PC-9 (cell line): Measurements from ENCODE around the gene PAAF1. TPM values are rescaled to one million over a fixed set of nuclear protein-coding genes. Genes with fewer than 3 reads are reported as not detected.

ENCODE experiments used
- BruUV-seq: library from RNA; stranded (reverse); fragments of 400-500 nt; replicated peaks from 2 replicates; lab custom pipeline; 2021; lab: Mats Ljungman, UMichigan
- CTCF ChIA-PET: fragments of 300-600 bp; sonication (Branson Sonifier 250); formaldehyde crosslinking; loops from one replicate; lab custom pipeline; 2022; ENCODE audit warnings: antibody characterized with exemption; lab: Charles Lee
- POLR2A ChIA-PET: fragments of 300-600 bp; sonication (Branson Sonifier 250); formaldehyde crosslinking; loops from one replicate; lab custom pipeline; 2022; ENCODE audit warnings: antibody characterized with exemption; ENCODE audit not compliant: unreplicated experiment; lab: Charles Lee
- DNase-seq, 2 experiments: peaks; one replicate each; pipeline versions ENCODE4 v3.0.0 to v3.0.0-alpha.2; 2015 to 2022; ENCODE audit warnings: mixed read lengths in 1 of 2
- H2AFZ ChIP-seq: fragments of 200-600 bp; sonication (generic); 2 replicates; pipeline ENCODE4 v1.8.1; 2017; ENCODE audit warnings: antibody characterized with exemption
- H3F3A ChIP-seq: fragments of 200-600 bp; sonication (generic); 2 replicates; pipeline ENCODE4 v1.8.1; 2017; ENCODE audit warnings: antibody characterized with exemption, mild to moderate bottlenecking, low read depth; ENCODE audit not compliant: insufficient read depth
- H3K27ac ChIP-seq: fragments of 200-600 bp; sonication (generic); 2 replicates; pipeline ENCODE4 v1.6.1; 2016; ENCODE audit warnings: mixed run types
- H3K27me3 ChIP-seq: fragments of 200-600 bp; sonication (generic); 2 replicates; pipeline ENCODE4 v1.6.1; 2016; ENCODE audit warnings: low read depth, mixed run types; ENCODE audit not compliant: insufficient read depth
- H3K36me3 ChIP-seq: fragments of 200-600 bp; sonication (generic); 2 replicates; pipeline ENCODE4 v1.6.1; 2016; ENCODE audit warnings: low read depth, mixed run types
- H3K4me1 ChIP-seq: fragments of 200-600 bp; sonication (generic); replicated peaks from 2 replicates; pipeline ENCODE4 v1.6.1; 2016; ENCODE audit warnings: mixed run types; ENCODE audit not compliant: insufficient read depth
- H3K4me2 ChIP-seq: fragments of 200-600 bp; sonication (generic); 2 replicates; pipeline ENCODE4 v1.6.1; 2017; ENCODE audit warnings: mixed run types
- H3K4me3 ChIP-seq: fragments of 200-600 bp; sonication (generic); 2 replicates; pipeline ENCODE4 v1.6.1; 2016; ENCODE audit warnings: mixed run types
- H3K79me2 ChIP-seq: fragments of 200-600 bp; sonication (generic); 2 replicates; pipeline ENCODE4 v1.6.1; 2017; ENCODE audit warnings: low read depth, mixed run types
- H3K9me2 ChIP-seq: fragments of 200-600 bp; sonication (generic); 2 replicates; pipeline ENCODE4 v1.8.1; 2017; ENCODE audit warnings: mild to moderate bottlenecking; ENCODE audit not compliant: insufficient read depth
- H3K9me3 ChIP-seq: fragments of 200-600 bp; sonication (generic); 2 replicates; pipeline ENCODE4 v1.8.1; 2016; ENCODE audit warnings: low read depth; ENCODE audit not compliant: insufficient read depth
- H4K20me1 ChIP-seq: fragments of 200-600 bp; sonication (generic); 2 replicates; pipeline ENCODE4 v1.8.1; 2017; ENCODE audit not compliant: insufficient read depth
- EZH2 ChIP-seq: fragments of 200-600 bp; sonication (generic); IDR thresholded peaks from 2 replicates; pipeline ENCODE4 v1.8.0; 2017; ENCODE audit warnings: antibody characterized with exemption, low read depth
- intact Hi-C: fragments of 100-400 bp; cut with micrococcal nuclease; formaldehyde crosslinking; loops from one replicate; pipeline ENCODE4 v1.10.0; 2022; ENCODE audit not compliant: unreplicated experiment
- total RNA-seq: library from RNA; stranded (reverse); gene quantifications from 2 replicates; pipeline ENCODE4 v1.2.3, GENCODE V29; 2021
- TF ChIP-seq, protein P1 (sequence below): fragments of 200-600 bp; sonication (generic); conservative IDR thresholded peaks from 2 replicates; pipeline ENCODE4 v1.6.1; 2017; ENCODE audit warnings: mixed run types, antibody characterized with exemption, mild to moderate bottlenecking, moderate library complexity

PAAF1 gene
- total RNA-seq, 1 experiment from 2014 or later, result 30.0 TPM

GRCh38 chr11:73974604-73975478 lies 98.0 kb downstream of the PAAF1 start:
- Histone ChIP-seq H4K20me1 (no peaks in the 10 kb centered on the region), H3K36me3 (peaks cover 6% of the 10 kb centered on the region; the same call in 1 of the 2 replicates), H2AFZ (no peak overlapping the region), H3K27ac (no peak overlapping the region), H3K27me3 (no peaks in the 10 kb centered on the region), H3K79me2 (no peaks in the 10 kb centered on the region), H3F3A (peaks cover 17% of the 10 kb centered on the region; the same call in 1 of the 2 replicates), H3K9me2 (no peaks in the 10 kb centered on the region), H3K4me3 (no peak overlapping the region), H3K4me1 (peaks cover 22% of the 10 kb centered on the region), H3K4me2 (no peak overlapping the region), H3K9me3 (no peaks in the 10 kb centered on the region)
- intact Hi-C loops, result no loop called here
- no peak for DNase-seq
- ChIA-PET CTCF (no interaction called here), POLR2A (interaction anchor here (0.6 to 0.7 kb wide), 2 partner anchors 73 to 105 kb away, joined by 3 read pairs; no protein-coding TSS in a partner anchor)
- TF ChIP-seq, protein P1, sequence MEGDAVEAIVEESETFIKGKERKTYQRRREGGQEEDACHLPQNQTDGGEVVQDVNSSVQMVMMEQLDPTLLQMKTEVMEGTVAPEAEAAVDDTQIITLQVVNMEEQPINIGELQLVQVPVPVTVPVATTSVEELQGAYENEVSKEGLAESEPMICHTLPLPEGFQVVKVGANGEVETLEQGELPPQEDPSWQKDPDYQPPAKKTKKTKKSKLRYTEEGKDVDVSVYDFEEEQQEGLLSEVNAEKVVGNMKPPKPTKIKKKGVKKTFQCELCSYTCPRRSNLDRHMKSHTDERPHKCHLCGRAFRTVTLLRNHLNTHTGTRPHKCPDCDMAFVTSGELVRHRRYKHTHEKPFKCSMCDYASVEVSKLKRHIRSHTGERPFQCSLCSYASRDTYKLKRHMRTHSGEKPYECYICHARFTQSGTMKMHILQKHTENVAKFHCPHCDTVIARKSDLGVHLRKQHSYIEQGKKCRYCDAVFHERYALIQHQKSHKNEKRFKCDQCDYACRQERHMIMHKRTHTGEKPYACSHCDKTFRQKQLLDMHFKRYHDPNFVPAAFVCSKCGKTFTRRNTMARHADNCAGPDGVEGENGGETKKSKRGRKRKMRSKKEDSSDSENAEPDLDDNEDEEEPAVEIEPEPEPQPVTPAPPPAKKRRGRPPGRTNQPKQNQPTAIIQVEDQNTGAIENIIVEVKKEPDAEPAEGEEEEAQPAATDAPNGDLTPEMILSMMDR, result no peak
- no peak for TF ChIP-seq EZH2
- BruUV-seq, result no TSS peak

DNA sequence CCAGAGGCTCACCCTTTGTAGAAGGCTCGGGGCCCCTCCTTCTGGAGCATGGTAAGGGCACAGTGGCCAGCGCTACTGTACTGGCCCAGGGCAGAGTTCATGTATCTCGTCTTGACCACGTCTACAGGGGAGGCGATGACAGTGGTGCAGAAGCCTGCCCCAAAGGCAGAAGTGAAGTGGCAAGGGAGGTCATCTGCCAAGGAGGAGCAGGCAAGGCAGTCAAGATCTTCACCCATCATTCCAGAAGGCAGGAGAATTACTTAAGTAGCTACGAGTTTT lies 98.6 kb downstream of the PAAF1 start:
- H2AFZ ChIP-seq, result no peak overlapping the region
- CTCF ChIA-PET, result no interaction called here
- no TSS peak for BruUV-seq
- peaks cover 28% of the 10 kb centered on the region for H3K4me1 ChIP-seq
- intact Hi-C loops, result no loop called here
- no peak overlapping the region for H3K27ac ChIP-seq
- H3K27me3 ChIP-seq, result no peaks in the 10 kb centered on the region
- H3K36me3 ChIP-seq, result peaks cover 6% of the 10 kb centered on the region; the same call in 1 of the 2 replicates
- no peak overlapping the region for H3K4me2 ChIP-seq
- H3K9me2 ChIP-seq, result no peaks in the 10 kb centered on the region
- peaks cover 17% of the 10 kb centered on the region; the same call in 1 of the 2 replicates for H3F3A ChIP-seq
- 0 out of 2 replicates have a peak, but pooled peaks cover under 1% of the 10 kb centered on the region for H3K79me2 ChIP-seq
- no peaks in the 10 kb centered on the region for H3K9me3 ChIP-seq
- POLR2A ChIA-PET, result no interaction called here
- DNase-seq, result no peak
- TF ChIP-seq, protein P1, result no peak
- TF ChIP-seq EZH2, result no peak
- no peak overlapping the region for H3K4me3 ChIP-seq
- H4K20me1 ChIP-seq, result no peaks in the 10 kb centered on the region

- peaks cover 6% of the 10 kb centered on the region; the same call in 1 of the 2 replicates for H3K36me3 ChIP-seq
Observed at GRCh38 chr11:73976451-73977151, 99.8 kb downstream of the PAAF1 start.

More at GRCh38 chr11:73976451-73977151, 99.8 kb downstream of the PAAF1 start:
- DNase-seq, result no peak
- Histone ChIP-seq H3K4me2 (no peak overlapping the region), H3F3A (peaks cover 17% of the 10 kb centered on the region; the same call in 1 of the 2 replicates), H3K79me2 (peaks cover 8% of the 10 kb centered on the region; the same call in 1 of the 2 replicates), H2AFZ (no peak overlapping the region), H3K9me3 (no peaks in the 10 kb centered on the region), H3K4me1 (peaks cover 39% of the 10 kb centered on the region), H3K27me3 (no peaks in the 10 kb centered on the region), H3K4me3 (no peak overlapping the region), H3K9me2 (no peaks in the 10 kb centered on the region), H4K20me1 (no peaks in the 10 kb centered on the region), H3K27ac (no peak overlapping the region)
- intact Hi-C loops, result no loop called here
- no peak for TF ChIP-seq EZH2
- TF ChIP-seq, protein P1, result no peak
- CTCF ChIA-PET, result no interaction called here
- no TSS peak for BruUV-seq
- POLR2A ChIA-PET, result interaction anchor here (0.7 kb wide), 1 partner anchor 192 kb away, joined by 3 read pairs; no protein-coding TSS in a partner anchor
